CD4-positive, alpha-beta T cell (primary cell): ENCODE data around the gene EML6. TPM values are rescaled to one million over a fixed set of nuclear protein-coding genes. Genes with fewer than 3 reads are reported as not detected.

Experiments
- ATAC-seq: fragments of 200-7000 bp; cut with Tn5 transposase; one replicate; pipeline ENCODE4 v1.10.0; 2022; ENCODE audit warnings: mild to moderate bottlenecking; ENCODE audit not compliant: poor library complexity
- CTCF ChIA-PET: fragments of 350-600 bp; sonication (Branson Sonifier 250); formaldehyde crosslinking; loops from one replicate; lab custom pipeline; 2021; ENCODE audit warnings: antibody characterized with exemption, inconsistent platforms; lab: Charles Lee
- POLR2A ChIA-PET: fragments of 350-600 bp; sonication (Branson Sonifier 250); formaldehyde crosslinking; loops from one replicate; lab custom pipeline; 2021; ENCODE audit warnings: antibody characterized with exemption, inconsistent platforms; lab: Charles Lee
- DNase-seq, 14 experiments: peaks; one replicate each; pipeline ENCODE4 v3.0.0-alpha.2; 2013 to 2020; ENCODE audit warnings: mixed read lengths in 2 of 14
- H3K27ac ChIP-seq, 2 donors: one replicate each; pipeline versions ENCODE4 v1.5.1 to v1.7.0; 2013; ENCODE audit warnings: low read length in 2 of 2, low read depth in 1 of 2, mild to moderate bottlenecking in 1 of 2
- H3K27me3 ChIP-seq, 2 experiments: 1 replicate in 1 of 2; 2 replicates in 1 of 2; pipeline versions ENCODE4 v1.6.1 to v1.7.0; 2013; ENCODE audit warnings: low read length in 2 of 2, control low read depth in 1 of 2, mild to moderate bottlenecking in 1 of 2, moderate library complexity in 1 of 2; ENCODE audit not compliant: insufficient read depth in 2 of 2, control insufficient read depth in 1 of 2
- H3K36me3 ChIP-seq: one replicate; pipeline ENCODE4 v1.6.1; 2013; ENCODE audit warnings: low read length, control low read depth; ENCODE audit not compliant: insufficient read depth
- H3K4me1 ChIP-seq: one replicate; pipeline ENCODE4 v1.6.1; 2013; ENCODE audit warnings: low read length, control low read depth; ENCODE audit not compliant: insufficient read depth
- H3K4me3 ChIP-seq: one replicate; pipeline ENCODE4 v1.5.1; 2013; ENCODE audit warnings: mild to moderate bottlenecking, low read length, moderate library complexity
- H3K9me3 ChIP-seq, 2 experiments: 1 replicate in 1 of 2; 2 replicates in 1 of 2; pipeline versions ENCODE4 v1.6.1 to v1.7.0; 2013; ENCODE audit warnings: low read length in 2 of 2, mild to moderate bottlenecking in 2 of 2, control low read depth in 1 of 2, moderate library complexity in 1 of 2; ENCODE audit not compliant: control insufficient read depth in 1 of 2, insufficient read depth in 1 of 2
- H3K27ac Mint-ChIP-seq: one replicate; pipeline ENCODE4 v1.8.0; 2020; ENCODE audit warnings: mixed read lengths
- H3K27me3 Mint-ChIP-seq: one replicate; pipeline ENCODE4 v1.8.0; 2021; ENCODE audit warnings: mixed read lengths
- H3K36me3 Mint-ChIP-seq: one replicate; pipeline ENCODE4 v1.8.0; 2021; ENCODE audit warnings: low read depth, mixed read lengths
- H3K4me1 Mint-ChIP-seq: one replicate; pipeline ENCODE4 v1.8.0; 2021; ENCODE audit warnings: low read depth, mixed read lengths
- H3K4me3 Mint-ChIP-seq: one replicate; pipeline ENCODE4 v1.8.0; 2020; ENCODE audit warnings: mild to moderate bottlenecking, mixed read lengths
- H3K9me3 Mint-ChIP-seq: one replicate; pipeline ENCODE4 v1.8.0; 2020; ENCODE audit warnings: mixed read lengths
- CTCF ChIP-seq: fragments of 200-600 bp; IDR thresholded peaks from one replicate; pipeline ENCODE4 v1.8.0; 2022; ENCODE audit warnings: antibody characterized with exemption, mild to moderate bottlenecking
- intact Hi-C, 2 experiments: fragments of 100-400 bp; cut with DNase I in 1 of 2; cut with micrococcal nuclease in 1 of 2; formaldehyde crosslinking; loops; one replicate each; pipeline versions ENCODE4 v1.15.1 to v1.9.0; 2023 to 2025; cut with DNase I, micrococcal nuclease
- total RNA-seq, 174 experiments: library from RNA in 2 of 174; stranded (reverse) in 2 of 174; gene quantifications; one replicate each; pipeline ENCODE4 v1.2.3 and lab custom pipeline; 2021 to 2026

EML6 gene
- total RNA-seq, 2 experiments from 2014 or later: 0.22 to 0.34 TPM

DNA sequence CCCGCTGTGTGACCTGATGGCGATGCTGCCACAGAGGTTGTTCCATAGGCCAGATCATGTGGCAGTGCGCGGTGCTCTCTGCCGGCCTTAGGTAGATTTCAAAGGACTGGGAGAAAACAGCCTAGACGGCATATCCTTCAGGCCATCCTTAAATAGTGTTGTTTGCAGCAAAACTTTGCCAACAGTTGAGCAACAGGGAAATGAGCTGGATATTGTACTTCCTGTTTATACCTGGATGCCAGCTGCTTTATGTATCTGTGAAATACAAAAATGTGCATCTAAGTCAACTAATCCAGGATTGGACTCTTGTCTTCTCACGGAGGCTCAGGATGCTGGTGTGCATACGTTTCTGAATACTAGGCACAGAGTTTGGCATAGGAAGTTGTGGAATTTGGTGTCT, 107.1 kb downstream of the EML6 start:
- H3K4me1 ChIP-seq: no peaks in the 10 kb centered on the region
- no peak overlapping the region for H3K27ac ChIP-seq
- H3K27me3 ChIP-seq: no peaks in the 10 kb centered on the region
- intact Hi-C loops: loop anchor here in 1 of 2 experiments (10.0 kb wide), 1 partner anchor 166 kb away; no protein-coding TSS in a partner anchor
- H3K27me3 Mint-ChIP-seq: no peaks in the 10 kb centered on the region
- H3K4me3 ChIP-seq: no peak overlapping the region
- no peaks in the 10 kb centered on the region for H3K9me3 ChIP-seq
- no peak overlapping the region for H3K27ac Mint-ChIP-seq
- H3K9me3 Mint-ChIP-seq: no peaks in the 10 kb centered on the region
- H3K36me3 ChIP-seq: no peaks in the 10 kb centered on the region
- ChIA-PET POLR2A (no interaction called here), CTCF (no interaction called here)
- ATAC-seq (no peak), DNase-seq (no peak)
- no peak for TF ChIP-seq CTCF
- no peaks in the 10 kb centered on the region for H3K36me3 Mint-ChIP-seq
- no peak overlapping the region for H3K4me3 Mint-ChIP-seq
- no peaks in the 10 kb centered on the region for H3K4me1 Mint-ChIP-seq

GRCh38 chr2:54831480-54831879, 108.0 kb downstream of the EML6 start:
- intact Hi-C loops: loop anchor here in 1 of 2 experiments (10.0 kb wide), 1 partner anchor 167 kb away; no protein-coding TSS in a partner anchor
- DNase-seq (no peak), ATAC-seq (no peak)
- ChIA-PET POLR2A (no interaction called here), CTCF (no interaction called here)
- H3K4me1 ChIP-seq: no peaks in the 10 kb centered on the region
- Mint-ChIP-seq H3K4me3 (no peak overlapping the region), H3K27me3 (no peaks in the 10 kb centered on the region), H3K27ac (no peak overlapping the region), H3K36me3 (no peaks in the 10 kb centered on the region), H3K9me3 (no peaks in the 10 kb centered on the region), H3K4me1 (no peaks in the 10 kb centered on the region)
- no peak overlapping the region for H3K27ac ChIP-seq
- no peak for TF ChIP-seq CTCF
- no peaks in the 10 kb centered on the region for H3K36me3 ChIP-seq
- no peaks in the 10 kb centered on the region for H3K27me3 ChIP-seq
- no peak overlapping the region for H3K4me3 ChIP-seq
- no peaks in the 10 kb centered on the region for H3K9me3 ChIP-seq

DNA sequence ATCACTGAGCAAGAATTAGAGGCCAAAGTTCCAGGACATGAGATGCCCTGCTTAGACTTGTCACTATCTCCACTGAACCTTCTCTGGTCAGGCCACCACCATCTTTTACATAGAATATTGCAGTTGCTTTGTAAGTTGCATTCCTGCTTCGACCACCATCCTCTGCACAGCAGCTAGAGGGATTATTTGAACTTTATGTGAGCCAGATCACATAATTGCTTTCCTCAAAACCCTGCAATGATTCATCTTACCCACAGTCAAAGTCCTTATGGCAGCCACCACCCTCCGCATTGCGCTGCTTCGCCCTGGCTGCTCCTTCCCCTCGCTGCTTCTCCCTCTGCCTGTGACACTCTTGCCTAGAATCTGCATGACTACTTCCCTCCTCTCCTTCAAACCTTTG, 111.3 kb downstream of the EML6 start:
- H3K4me3 ChIP-seq: no peak overlapping the region
- TF ChIP-seq CTCF: no peak
- CTCF ChIA-PET: no interaction called here
- Mint-ChIP-seq H3K27ac (no peak overlapping the region), H3K36me3 (no peaks in the 10 kb centered on the region), H3K27me3 (no peaks in the 10 kb centered on the region), H3K9me3 (no peaks in the 10 kb centered on the region), H3K4me3 (no peak overlapping the region), H3K4me1 (no peaks in the 10 kb centered on the region)
- POLR2A ChIA-PET: no interaction called here
- H3K27me3 ChIP-seq: no peaks in the 10 kb centered on the region
- no peak overlapping the region for H3K27ac ChIP-seq
- no peaks in the 10 kb centered on the region for H3K36me3 ChIP-seq
- intact Hi-C loops: loop anchor here (5.0 to 10.0 kb wide), 4 partner anchors 107 to 727 kb away; no protein-coding TSS in a partner anchor
- ATAC-seq: no peak
- H3K9me3 ChIP-seq: no peaks in the 10 kb centered on the region
- no peaks in the 10 kb centered on the region for H3K4me1 ChIP-seq
- no peak for DNase-seq
